B cell (primary cell): ENCODE results near the gene MYO5C.

ENCODE experiments used
- EZH2 ChIP-seq: IDR thresholded peaks from 2 replicates; pipeline ENCODE4 v1.6.1; 2012; ENCODE audit warnings: borderline replicate concordance, low read depth, mild to moderate bottlenecking, moderate library complexity, low read length; ENCODE audit not compliant: insufficient read depth, poor library complexity, severe bottlenecking
- TF ChIP-seq, protein P1 (sequence below): fragments of 200-600 bp; IDR thresholded peaks from one replicate; pipeline ENCODE4 v1.8.0; 2022; ENCODE audit warnings: antibody characterized with exemption, mild to moderate bottlenecking

DNA sequence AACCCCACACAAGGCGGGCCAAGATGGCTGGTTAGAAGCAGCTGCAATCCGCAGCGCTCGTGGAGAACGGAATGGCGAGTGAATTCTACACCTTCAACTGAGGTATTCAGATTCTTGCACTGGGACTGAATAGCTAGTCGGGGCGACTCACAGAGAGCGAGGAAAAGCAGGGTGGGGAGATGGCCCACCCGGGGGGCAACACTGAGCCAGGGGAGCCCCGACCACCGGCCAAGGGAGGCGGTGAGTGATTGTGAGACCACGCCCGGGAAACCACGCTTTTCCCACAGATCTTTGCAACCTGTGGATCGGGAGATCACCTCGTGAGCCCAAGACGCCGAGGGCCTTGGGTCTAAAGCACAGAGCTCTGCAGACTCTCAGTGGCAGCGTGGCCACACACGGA lies 132.7 kb downstream of the MYO5C start:
- TF ChIP-seq, protein P1, sequence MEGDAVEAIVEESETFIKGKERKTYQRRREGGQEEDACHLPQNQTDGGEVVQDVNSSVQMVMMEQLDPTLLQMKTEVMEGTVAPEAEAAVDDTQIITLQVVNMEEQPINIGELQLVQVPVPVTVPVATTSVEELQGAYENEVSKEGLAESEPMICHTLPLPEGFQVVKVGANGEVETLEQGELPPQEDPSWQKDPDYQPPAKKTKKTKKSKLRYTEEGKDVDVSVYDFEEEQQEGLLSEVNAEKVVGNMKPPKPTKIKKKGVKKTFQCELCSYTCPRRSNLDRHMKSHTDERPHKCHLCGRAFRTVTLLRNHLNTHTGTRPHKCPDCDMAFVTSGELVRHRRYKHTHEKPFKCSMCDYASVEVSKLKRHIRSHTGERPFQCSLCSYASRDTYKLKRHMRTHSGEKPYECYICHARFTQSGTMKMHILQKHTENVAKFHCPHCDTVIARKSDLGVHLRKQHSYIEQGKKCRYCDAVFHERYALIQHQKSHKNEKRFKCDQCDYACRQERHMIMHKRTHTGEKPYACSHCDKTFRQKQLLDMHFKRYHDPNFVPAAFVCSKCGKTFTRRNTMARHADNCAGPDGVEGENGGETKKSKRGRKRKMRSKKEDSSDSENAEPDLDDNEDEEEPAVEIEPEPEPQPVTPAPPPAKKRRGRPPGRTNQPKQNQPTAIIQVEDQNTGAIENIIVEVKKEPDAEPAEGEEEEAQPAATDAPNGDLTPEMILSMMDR: no peak
- TF ChIP-seq EZH2: no peak
